Liver (tissue), 3 donors: ENCODE data around the gene STEAP2.

Source experiments
- EGR1 ChIP-seq, 2 donors: IDR thresholded peaks; 2 replicates each; pipeline ENCODE4 v1.6.1; 2016 to 2018; ENCODE audit warnings: antibody characterized with exemption in 2 of 2, low read depth in 2 of 2
- FOXA1 ChIP-seq: IDR thresholded peaks from 2 replicates; pipeline ENCODE4 v1.6.1; 2016; ENCODE audit warnings: antibody characterized with exemption
- GABPA ChIP-seq, 2 donors: IDR thresholded peaks in 1 of 2; conservative IDR thresholded peaks in 1 of 2; 2 replicates each; pipeline ENCODE4 v1.6.1; 2016; ENCODE audit warnings: antibody characterized with exemption in 2 of 2, mild to moderate bottlenecking in 1 of 2, moderate library complexity in 1 of 2
- HNF4A ChIP-seq, 2 donors: conservative IDR thresholded peaks; 2 replicates each; pipeline ENCODE4 v1.6.1; 2016; ENCODE audit warnings: antibody characterized with exemption in 2 of 2, mild to moderate bottlenecking in 2 of 2
- JUND ChIP-seq, 2 donors: IDR thresholded peaks; 2 replicates each; pipeline ENCODE4 v1.6.1; 2016; ENCODE audit warnings: antibody characterized with exemption in 2 of 2
- MAX ChIP-seq: IDR thresholded peaks from 2 replicates; pipeline ENCODE4 v1.6.1; 2016; ENCODE audit warnings: antibody characterized with exemption
- NR2F2 ChIP-seq: IDR thresholded peaks from 2 replicates; pipeline ENCODE4 v1.6.1; 2016; ENCODE audit warnings: antibody characterized with exemption
- RAD21 ChIP-seq, 2 donors: IDR thresholded peaks; 2 replicates each; pipeline ENCODE4 v1.6.1; 2016; ENCODE audit warnings: antibody characterized with exemption in 2 of 2, mild to moderate bottlenecking in 2 of 2
- REST ChIP-seq: IDR thresholded peaks from 2 replicates; pipeline ENCODE4 v1.6.1; 2016; ENCODE audit warnings: antibody characterized with exemption, mild to moderate bottlenecking
- SP1 ChIP-seq: IDR thresholded peaks from 2 replicates; pipeline ENCODE4 v1.6.1; 2018; ENCODE audit warnings: antibody characterized with exemption, mild to moderate bottlenecking
- YY1 ChIP-seq: IDR thresholded peaks from 2 replicates; pipeline ENCODE4 v1.6.1; 2016; ENCODE audit warnings: antibody characterized with exemption, mild to moderate bottlenecking
- TF ChIP-seq, protein P1 (sequence below): fragments of 150-350 bp; IDR thresholded peaks from 2 replicates; pipeline ENCODE4 v1.5.1; 2017; ENCODE audit warnings: improper control_type of control experiment, low read depth, low read length; ENCODE audit not compliant: missing input control
- TF ChIP-seq, protein P2 (sequence below): IDR thresholded peaks from 2 replicates; pipeline ENCODE4 v1.6.1; 2016; ENCODE audit warnings: antibody characterized with exemption
- donor health status: healthy.
- donor health status: healthy.

GRCh38 chr7:90192876-90193750, 18.4 kb upstream of the STEAP2 start:
- TF ChIP-seq GABPA (IDR thresholded peaks at IDR 0.05 in 1 of 2, conservative IDR thresholded peaks at IDR 0.05 in 1 of 2) (no peak), SP1 (no peak), REST (no peak), RAD21 (IDR thresholded peaks at IDR 0.05) (no peak), FOXA1 (no peak), YY1 (no peak), MAX (no peak), NR2F2 (no peak), EGR1 (IDR thresholded peaks at IDR 0.05; ENCODE audit: low read depth in 2 of 2) (no peak), JUND (IDR thresholded peaks at IDR 0.05) (no peak), HNF4A (conservative IDR thresholded peaks at IDR 0.05) (no peak)
- TF ChIP-seq, protein P1, sequence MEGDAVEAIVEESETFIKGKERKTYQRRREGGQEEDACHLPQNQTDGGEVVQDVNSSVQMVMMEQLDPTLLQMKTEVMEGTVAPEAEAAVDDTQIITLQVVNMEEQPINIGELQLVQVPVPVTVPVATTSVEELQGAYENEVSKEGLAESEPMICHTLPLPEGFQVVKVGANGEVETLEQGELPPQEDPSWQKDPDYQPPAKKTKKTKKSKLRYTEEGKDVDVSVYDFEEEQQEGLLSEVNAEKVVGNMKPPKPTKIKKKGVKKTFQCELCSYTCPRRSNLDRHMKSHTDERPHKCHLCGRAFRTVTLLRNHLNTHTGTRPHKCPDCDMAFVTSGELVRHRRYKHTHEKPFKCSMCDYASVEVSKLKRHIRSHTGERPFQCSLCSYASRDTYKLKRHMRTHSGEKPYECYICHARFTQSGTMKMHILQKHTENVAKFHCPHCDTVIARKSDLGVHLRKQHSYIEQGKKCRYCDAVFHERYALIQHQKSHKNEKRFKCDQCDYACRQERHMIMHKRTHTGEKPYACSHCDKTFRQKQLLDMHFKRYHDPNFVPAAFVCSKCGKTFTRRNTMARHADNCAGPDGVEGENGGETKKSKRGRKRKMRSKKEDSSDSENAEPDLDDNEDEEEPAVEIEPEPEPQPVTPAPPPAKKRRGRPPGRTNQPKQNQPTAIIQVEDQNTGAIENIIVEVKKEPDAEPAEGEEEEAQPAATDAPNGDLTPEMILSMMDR, result no peak
- TF ChIP-seq, protein P2, sequence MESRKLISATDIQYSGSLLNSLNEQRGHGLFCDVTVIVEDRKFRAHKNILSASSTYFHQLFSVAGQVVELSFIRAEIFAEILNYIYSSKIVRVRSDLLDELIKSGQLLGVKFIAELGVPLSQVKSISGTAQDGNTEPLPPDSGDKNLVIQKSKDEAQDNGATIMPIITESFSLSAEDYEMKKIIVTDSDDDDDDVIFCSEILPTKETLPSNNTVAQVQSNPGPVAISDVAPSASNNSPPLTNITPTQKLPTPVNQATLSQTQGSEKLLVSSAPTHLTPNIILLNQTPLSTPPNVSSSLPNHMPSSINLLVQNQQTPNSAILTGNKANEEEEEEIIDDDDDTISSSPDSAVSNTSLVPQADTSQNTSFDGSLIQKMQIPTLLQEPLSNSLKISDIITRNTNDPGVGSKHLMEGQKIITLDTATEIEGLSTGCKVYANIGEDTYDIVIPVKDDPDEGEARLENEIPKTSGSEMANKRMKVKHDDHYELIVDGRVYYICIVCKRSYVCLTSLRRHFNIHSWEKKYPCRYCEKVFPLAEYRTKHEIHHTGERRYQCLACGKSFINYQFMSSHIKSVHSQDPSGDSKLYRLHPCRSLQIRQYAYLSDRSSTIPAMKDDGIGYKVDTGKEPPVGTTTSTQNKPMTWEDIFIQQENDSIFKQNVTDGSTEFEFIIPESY, result no peak
